ENCODE measurements around the gene TSHR.
A peak's percentile ranks its signal among the peaks of the same experiment; 100 is the strongest.

DNA sequence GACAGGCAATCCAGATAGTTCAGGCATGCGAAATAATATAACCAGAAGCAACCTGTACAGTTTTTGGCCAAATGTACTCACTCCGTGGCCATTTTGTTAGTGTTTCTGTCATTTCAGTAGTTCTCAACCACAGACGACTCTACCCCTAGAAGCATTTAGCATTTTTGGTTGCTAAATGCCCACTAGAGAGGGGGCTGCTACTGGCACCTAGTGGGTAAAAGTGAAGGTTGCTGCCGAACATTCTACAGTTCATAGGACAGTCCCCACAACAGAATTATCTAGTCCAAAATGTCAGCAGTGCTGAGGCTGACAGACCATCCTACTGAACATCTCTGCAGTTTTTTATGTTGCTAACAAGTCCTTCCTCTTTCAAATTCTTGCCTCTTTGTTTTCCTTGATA, 107.4 kb downstream of the TSHR start:
- TF ChIP-seq, protein P1, sequence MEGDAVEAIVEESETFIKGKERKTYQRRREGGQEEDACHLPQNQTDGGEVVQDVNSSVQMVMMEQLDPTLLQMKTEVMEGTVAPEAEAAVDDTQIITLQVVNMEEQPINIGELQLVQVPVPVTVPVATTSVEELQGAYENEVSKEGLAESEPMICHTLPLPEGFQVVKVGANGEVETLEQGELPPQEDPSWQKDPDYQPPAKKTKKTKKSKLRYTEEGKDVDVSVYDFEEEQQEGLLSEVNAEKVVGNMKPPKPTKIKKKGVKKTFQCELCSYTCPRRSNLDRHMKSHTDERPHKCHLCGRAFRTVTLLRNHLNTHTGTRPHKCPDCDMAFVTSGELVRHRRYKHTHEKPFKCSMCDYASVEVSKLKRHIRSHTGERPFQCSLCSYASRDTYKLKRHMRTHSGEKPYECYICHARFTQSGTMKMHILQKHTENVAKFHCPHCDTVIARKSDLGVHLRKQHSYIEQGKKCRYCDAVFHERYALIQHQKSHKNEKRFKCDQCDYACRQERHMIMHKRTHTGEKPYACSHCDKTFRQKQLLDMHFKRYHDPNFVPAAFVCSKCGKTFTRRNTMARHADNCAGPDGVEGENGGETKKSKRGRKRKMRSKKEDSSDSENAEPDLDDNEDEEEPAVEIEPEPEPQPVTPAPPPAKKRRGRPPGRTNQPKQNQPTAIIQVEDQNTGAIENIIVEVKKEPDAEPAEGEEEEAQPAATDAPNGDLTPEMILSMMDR (IDR thresholded peaks at IDR 0.05), result peak; percentile 63
- no peak for TF ChIP-seq ZFX (IDR thresholded peaks at IDR 0.05; ENCODE audit: borderline replicate concordance)
